GM21447 (cell line): ENCODE data around the gene HMGCL.
A peak's percentile ranks its signal among the peaks of the same experiment; 100 is the strongest.
"Not testable (repeated sequence)": the region's sequence is repeated elsewhere in the genome, so short reads cannot be mapped to it uniquely, and the experiment has no call there.

Experiments
- ATAC-seq: cut with Tn5 transposase; IDR thresholded peaks from one replicate; pipeline ENCODE4 v1.9.1; 2021; ENCODE audit not compliant: unreplicated experiment

Gene HMGCL

GRCh38 chr1:23827717-23828116, 2.5 kb upstream of the HMGCL start:
- no peak for ATAC-seq

- not testable (repeated sequence) for ATAC-seq
Observed at GRCh38 chr1:23826590-23826989, 1.4 kb upstream of the HMGCL start.

DNA sequence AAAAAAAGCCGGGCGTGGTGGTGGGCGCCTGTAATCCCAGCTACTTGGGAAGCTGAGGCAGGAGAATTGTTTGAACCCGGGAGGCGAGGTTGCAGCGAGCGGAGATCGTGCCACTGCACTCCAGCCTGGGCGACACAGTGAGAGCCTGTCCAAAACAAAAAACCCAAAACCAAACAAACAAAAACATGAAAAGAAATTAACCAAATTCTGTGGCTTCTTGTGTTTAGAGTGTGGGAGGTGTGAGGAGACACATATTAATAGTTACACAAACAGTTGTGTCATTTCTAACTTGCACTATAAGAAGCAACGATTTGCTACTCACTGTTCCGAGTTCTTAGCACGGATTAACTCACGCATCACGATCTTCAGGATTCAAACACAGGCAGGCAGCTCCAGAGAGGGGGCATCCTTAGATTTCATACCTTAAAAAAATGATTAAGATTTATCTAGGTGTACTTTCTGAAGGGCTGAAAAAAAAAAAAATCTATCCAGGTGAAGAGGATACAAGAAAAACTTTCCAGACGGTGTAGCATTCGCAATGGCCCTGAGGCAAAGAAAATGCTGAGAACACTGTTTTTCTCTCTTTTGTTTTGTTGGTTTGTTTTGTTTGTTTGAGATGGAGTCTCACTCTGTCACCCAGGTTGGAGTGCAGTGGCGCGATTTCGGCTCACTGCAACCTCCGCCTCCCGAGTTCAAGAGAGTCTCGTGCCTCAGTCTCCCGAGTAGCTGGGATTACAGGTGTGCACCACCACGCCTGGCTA, 713 bp upstream of the HMGCL start:
- ATAC-seq, result peak; percentile 39

- ATAC-seq, result no peak
Observed at GRCh38 chr1:23824711-23825075, 536 bp downstream of the HMGCL start.

DNA sequence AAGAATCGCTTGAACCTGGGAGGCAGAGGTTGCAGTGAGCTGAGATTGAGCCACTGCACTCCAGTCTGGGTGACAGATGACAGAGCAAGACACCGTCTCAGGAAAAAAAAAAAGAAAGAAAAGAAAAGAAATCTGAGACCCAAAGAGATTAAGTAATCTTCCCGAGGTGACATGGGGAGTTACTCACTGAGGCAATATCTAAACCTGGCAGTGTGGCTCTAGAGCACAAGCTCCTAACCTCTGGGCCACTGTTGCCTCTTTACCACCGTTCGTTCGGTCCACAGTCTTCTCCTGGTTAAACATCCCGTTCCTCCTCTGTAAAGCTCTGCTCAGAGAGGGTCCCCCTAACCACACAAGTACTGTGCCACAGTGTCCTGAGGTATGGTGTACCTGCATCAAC, 1.5 kb downstream of the HMGCL start:
- no peak for ATAC-seq

- peak; percentile 54 for ATAC-seq
Observed at GRCh38 chr1:23817633-23818032, 7.6 kb downstream of the HMGCL start.

- no peak for ATAC-seq
Observed at GRCh38 chr1:23816906-23817305, 8.3 kb downstream of the HMGCL start.

- no peak for ATAC-seq
Observed at GRCh38 chr1:23816361-23816760, 8.9 kb downstream of the HMGCL start.

GRCh38 chr1:23814016-23814415, 11.2 kb downstream of the HMGCL start:
- no peak for ATAC-seq

GRCh38 chr1:23810818-23811540, 14.2 kb downstream of the HMGCL start:
- ATAC-seq, result no peak

- ATAC-seq, result peak; percentile 62
Observed at GRCh38 chr1:23809751-23810171, 15.5 kb downstream of the HMGCL start.

DNA sequence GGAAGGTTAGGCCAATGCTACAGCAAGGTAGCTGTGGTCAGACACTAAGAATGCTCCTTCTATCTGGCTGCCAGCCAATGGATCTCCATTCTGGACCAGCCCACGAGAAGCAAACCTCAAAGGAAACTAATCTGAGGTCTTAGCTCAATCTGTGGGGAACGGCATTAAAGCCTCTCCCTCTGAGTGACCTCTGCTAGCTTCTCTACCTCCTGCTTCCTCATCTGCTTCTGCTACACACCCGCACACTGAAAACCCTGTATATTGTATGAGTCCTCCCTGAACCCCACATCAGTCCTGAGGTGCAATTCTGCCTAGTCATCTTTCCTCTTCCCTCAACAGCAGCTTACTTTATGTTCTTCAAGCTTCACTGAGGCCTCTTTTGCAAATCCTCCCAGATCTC, 17.8 kb downstream of the HMGCL start:
- ATAC-seq, result no peak

- ATAC-seq, result no peak
Observed at GRCh38 chr1:23806280-23806679, 18.9 kb downstream of the HMGCL start.

DNA sequence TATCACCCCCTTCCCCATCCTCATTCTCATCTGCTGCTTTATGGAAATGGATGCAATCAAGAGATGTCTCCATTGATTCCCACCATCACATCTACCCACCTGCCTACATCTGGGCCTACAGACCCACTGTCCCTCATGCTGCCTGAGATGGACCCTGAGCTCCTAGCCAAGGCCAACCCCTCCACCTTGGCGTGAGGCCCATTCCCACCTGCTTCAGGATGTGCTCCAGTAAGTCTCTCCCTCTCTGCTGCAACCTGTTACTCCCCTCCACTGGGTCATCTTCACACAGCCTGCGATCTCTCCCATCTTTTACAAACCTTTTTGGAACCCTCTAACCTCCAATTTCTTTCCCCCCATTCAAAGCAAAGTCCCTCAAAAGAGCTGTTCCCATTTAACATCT, 20.2 kb downstream of the HMGCL start:
- ATAC-seq, result no peak

DNA sequence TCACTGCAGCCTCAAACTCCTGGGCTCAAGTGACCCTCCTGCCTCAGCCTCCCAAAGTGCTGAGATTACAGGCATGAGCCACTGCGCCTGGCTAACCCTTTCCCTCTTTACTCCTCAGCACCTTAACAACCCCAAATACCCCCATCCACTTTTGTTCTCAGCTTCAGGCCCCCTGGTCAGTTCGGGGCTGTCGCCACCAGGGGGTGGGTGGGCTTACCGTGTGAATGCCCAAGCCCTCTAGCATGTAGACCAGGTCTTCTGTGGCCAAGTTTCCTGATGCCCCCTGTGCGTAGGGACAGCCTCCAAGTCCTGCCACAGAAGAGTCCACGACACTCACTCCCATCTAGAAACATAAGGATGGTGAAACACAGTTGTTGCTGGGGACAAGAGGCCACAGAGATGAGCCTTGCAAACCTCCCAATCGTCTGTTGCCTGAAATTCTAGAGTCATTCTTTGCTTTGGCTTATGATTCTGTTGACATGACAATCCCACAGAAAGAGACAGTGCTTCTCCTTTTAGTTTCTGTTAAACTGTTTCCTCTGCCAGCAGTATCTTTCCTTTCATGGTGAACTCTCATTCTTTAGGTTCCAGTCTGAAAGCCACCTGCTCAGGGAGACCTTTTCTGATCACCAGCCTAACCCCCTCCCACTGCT, 20.9 kb downstream of the HMGCL start:
- ATAC-seq, result no peak

DNA sequence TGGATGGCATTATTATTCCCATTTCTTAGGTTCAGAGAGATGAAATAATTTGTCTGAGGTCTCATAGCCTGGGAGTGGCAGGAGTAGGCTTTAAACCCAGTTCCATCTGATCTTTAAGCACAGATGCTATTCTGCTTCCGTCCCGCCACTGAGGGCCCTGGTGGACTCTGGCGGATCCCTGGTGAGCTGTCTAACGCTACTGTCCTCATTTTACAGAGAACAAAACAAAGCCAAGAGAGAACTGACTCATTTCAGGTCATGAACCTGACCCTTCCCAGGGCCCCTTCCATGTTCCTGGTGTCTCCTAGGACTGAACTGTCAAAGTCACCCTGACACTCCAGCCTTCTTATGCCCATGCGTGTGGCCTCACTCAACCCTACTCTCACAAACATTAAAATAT, 21.6 kb downstream of the HMGCL start:
- no peak for ATAC-seq

DNA sequence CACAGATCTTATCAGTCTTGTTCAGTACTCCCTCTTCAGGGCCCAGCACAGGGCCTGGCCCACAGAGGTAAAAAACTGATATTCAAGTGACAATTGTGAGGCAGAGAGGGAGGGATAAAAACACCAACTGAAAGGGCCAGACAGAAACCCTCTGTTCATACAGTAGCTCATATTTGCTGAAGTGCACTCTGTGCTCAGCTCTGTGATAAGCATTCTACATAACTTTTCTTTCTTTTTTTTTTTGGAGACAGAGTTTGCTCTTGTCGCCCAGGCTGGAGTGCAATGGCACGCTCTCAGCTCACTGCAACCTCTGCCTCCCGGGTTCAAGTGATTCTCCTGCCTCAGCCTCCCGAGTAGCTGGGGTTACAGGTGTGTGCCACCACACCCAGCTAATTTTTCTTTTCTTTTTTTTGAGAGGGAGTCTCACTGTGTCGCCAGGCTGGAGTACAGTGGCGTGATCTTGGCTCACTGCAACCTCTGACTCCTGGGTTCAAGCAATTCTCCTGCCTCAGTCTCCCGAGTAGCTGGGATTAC, 22.4 kb downstream of the HMGCL start:
- not testable (repeated sequence) for ATAC-seq

GRCh38 chr1:23801876-23802275, 23.4 kb downstream of the HMGCL start:
- no peak for ATAC-seq

GRCh38 chr1:23801338-23801748, 23.9 kb downstream of the HMGCL start:
- no peak for ATAC-seq

GRCh38 chr1:23800400-23801337, 24.6 kb downstream of the HMGCL start, which contains the start of gene GALE:
Gene GALE, minus strand, starts transcription at chr1:23800754. Its CDS starts 1,747 bp downstream, at chr1:23799007.
- peak; percentile 68 for ATAC-seq
